Measurements from ENCODE around the gene UHMK1. TPM values are rescaled to one million over a fixed set of nuclear protein-coding genes. Genes with fewer than 3 reads are reported as not detected.

UHMK1 gene
- total RNA-seq, 1 donor from 2014 or later: 20.7 TPM

DNA sequence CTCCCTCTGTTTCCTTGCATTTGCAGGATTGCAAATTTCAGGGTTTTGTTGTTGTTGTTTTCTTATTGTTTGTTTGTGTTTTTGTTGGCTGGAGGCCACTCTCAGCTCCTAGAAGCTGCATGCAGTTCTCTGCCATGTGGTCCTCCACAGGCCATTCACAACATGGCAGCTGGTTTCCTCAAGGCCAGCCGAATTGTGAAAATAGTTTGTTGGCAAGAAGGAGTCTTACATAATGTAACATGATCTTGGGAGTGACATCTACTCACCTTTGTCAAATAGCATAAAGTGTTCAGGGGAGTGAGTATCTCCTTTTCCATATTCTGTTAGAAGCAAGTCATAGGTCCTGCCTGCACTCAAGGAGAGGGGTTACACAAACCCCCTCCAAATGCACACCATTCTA lies 53.3 kb downstream of the UHMK1 start:
- Histone ChIP-seq H3K27me3 (ENCODE audit: low read depth) (no peaks in the 10 kb centered on the region), H3K27ac (replicated peaks) (no peak overlapping the region), H3K36me3 (no peaks in the 10 kb centered on the region), H3K4me1 (no peaks in the 10 kb centered on the region), H3K4me3 (no peak overlapping the region), H3K9me3 (replicated peaks) (no peaks in the 10 kb centered on the region)
- TF ChIP-seq, protein P1, sequence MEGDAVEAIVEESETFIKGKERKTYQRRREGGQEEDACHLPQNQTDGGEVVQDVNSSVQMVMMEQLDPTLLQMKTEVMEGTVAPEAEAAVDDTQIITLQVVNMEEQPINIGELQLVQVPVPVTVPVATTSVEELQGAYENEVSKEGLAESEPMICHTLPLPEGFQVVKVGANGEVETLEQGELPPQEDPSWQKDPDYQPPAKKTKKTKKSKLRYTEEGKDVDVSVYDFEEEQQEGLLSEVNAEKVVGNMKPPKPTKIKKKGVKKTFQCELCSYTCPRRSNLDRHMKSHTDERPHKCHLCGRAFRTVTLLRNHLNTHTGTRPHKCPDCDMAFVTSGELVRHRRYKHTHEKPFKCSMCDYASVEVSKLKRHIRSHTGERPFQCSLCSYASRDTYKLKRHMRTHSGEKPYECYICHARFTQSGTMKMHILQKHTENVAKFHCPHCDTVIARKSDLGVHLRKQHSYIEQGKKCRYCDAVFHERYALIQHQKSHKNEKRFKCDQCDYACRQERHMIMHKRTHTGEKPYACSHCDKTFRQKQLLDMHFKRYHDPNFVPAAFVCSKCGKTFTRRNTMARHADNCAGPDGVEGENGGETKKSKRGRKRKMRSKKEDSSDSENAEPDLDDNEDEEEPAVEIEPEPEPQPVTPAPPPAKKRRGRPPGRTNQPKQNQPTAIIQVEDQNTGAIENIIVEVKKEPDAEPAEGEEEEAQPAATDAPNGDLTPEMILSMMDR (IDR thresholded peaks at IDR 0.05; ENCODE audit: borderline replicate concordance): no peak
- DNase-seq: no peak
- intact Hi-C loops (cut with micrococcal nuclease): no loop called here

DNA sequence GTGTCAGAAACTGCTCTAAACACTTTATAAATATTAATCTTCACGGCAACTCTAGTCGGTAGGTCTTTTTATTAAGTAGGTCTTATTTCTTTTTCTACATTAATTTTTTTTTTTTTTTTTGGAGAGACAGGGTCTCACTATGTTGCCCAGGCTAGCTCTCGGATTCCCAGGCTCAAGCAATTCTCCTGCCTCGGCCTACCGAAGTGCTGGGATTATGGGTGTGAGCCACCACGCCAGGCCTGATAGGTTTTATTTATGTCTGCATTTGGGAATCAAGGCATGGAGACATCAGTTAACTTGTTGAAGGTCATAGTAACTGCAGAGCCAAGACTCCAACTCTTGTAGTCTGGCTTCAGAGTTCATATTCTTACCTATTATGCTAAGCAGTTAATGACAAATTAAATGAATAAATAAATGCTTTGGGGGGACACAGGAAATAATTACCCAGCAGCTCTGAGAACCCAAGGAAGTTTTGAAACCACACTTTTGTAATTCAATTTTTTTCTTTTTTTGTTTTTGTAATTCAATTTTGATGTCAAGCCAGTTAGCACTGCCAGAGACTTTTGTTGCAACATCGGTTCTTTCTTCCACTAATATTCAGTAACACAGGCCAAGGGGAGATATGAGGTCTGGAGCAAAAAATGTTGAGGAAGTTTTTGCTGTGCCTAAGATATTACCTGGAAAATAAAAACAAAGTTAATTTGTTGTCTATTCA lies 54.5 kb downstream of the UHMK1 start:
- intact Hi-C loops (cut with micrococcal nuclease): no loop called here
- H3K36me3 ChIP-seq: no peaks in the 10 kb centered on the region
- H3K27me3 ChIP-seq (ENCODE audit: low read depth): no peaks in the 10 kb centered on the region
- no peaks in the 10 kb centered on the region for H3K9me3 ChIP-seq (replicated peaks)
- H3K4me1 ChIP-seq: no peaks in the 10 kb centered on the region
- TF ChIP-seq, protein P1 (IDR thresholded peaks at IDR 0.05; ENCODE audit: borderline replicate concordance): no peak
- H3K27ac ChIP-seq (replicated peaks): peak overlapping the region; percentile 68
- no peak for DNase-seq
- H3K4me3 ChIP-seq: no peak overlapping the region

DNA sequence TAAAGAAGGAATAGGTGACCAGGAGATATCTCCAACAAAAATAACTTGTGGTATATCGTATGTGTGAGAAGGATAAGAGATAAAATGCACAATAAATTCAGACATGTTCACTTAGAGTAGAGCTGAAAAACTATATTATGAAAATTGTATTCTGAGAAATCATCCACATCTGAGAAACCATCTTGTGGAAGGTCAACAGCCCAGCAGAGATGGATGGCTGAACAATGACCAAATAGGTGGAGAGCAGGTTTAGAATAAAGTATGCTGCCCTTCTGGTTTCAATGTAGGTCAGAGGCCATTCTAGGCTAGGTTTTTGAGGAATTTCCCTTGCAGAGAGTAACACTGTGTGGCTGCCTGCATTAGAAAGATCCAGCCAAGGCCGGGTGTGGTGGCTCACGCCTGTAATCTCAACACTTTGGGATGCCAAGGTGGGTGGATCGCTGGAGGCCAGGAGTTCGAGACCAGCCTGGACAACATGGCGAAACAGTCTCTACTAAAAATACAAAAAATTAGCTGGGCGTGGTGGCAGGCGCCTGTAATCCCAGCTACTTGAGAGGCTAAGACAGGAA lies 55.1 kb downstream of the UHMK1 start:
- intact Hi-C loops (cut with micrococcal nuclease): no loop called here
- peak overlapping the region; percentile 68 for H3K27ac ChIP-seq (replicated peaks)
- no peaks in the 10 kb centered on the region for H3K36me3 ChIP-seq
- no peaks in the 10 kb centered on the region for H3K9me3 ChIP-seq (replicated peaks)
- peaks cover 4% of the 10 kb centered on the region for H3K4me1 ChIP-seq
- no peak overlapping the region for H3K4me3 ChIP-seq
- no peaks in the 10 kb centered on the region for H3K27me3 ChIP-seq (ENCODE audit: low read depth)
- DNase-seq: no peak
- TF ChIP-seq, protein P1 (IDR thresholded peaks at IDR 0.05; ENCODE audit: borderline replicate concordance): no peak

DNA sequence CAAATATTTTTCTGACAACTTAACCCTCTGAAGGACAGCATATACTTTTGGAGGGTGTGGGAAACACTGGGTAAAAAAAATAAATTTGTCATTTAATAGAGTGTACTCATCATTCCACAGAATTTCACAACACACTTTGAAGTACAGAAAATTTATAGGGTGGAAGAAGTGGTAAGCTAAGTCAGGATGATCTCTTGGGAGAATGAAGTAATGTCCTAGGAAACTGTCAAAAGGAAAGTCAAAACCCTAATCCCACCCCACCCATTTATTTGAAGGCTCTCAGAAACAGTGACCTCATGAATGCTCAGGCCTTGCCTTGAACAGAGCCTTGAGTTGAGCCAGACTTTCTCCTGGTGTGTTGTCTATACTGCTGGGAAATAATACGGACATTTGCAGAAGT lies 56.6 kb downstream of the UHMK1 start:
- H3K9me3 ChIP-seq (replicated peaks): no peaks in the 10 kb centered on the region
- TF ChIP-seq, protein P1 (IDR thresholded peaks at IDR 0.05; ENCODE audit: borderline replicate concordance): no peak
- peaks cover 4% of the 10 kb centered on the region for H3K4me1 ChIP-seq
- H3K36me3 ChIP-seq: no peaks in the 10 kb centered on the region
- H3K27ac ChIP-seq (replicated peaks): peak overlapping the region; percentile 68
- DNase-seq: no peak
- intact Hi-C loops (cut with micrococcal nuclease): no loop called here
- H3K4me3 ChIP-seq: no peak overlapping the region
- no peaks in the 10 kb centered on the region for H3K27me3 ChIP-seq (ENCODE audit: low read depth)

DNA sequence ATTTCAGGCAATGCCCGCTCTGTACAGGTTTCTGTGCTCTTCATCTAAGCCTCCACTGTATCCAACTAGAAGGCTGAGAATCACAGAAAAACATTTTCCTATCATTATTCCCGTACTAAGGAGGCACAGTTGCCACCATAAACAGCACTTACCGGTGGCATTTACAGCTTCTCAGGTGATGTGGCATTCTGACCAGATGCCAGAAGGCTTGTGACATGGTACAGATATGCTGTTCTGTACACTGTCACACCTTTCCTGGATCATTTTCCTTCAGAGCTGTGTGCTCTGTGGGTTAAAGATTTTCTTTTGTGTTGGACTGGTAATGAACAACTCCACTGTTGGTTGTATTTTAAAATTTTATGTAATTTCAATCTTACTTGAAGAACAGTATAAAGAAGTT lies 59.9 kb downstream of the UHMK1 start:
- intact Hi-C loops (cut with micrococcal nuclease): no loop called here
- Histone ChIP-seq H3K36me3 (no peaks in the 10 kb centered on the region), H3K9me3 (replicated peaks) (no peaks in the 10 kb centered on the region), H3K27ac (replicated peaks) (no peak overlapping the region), H3K4me1 (peaks cover 32% of the 10 kb centered on the region), H3K4me3 (no peak overlapping the region), H3K27me3 (ENCODE audit: low read depth) (no peaks in the 10 kb centered on the region)
- DNase-seq: no peak
- TF ChIP-seq, protein P1 (IDR thresholded peaks at IDR 0.05; ENCODE audit: borderline replicate concordance): no peak

Data from left ventricle myocardium inferior (tissue), 1 donor.